Measurements from ENCODE around the gene PLRG1. TPM values are rescaled to one million over a fixed set of nuclear protein-coding genes. Genes with fewer than 3 reads are reported as not detected.

PLRG1 gene
- total and polyA plus RNA-seq, 4 donors: 21.7 to 61.6 (median 52.6) TPM

Other genes starting within 250 kb of the PLRG1 start
- under 1 TPM; 0.03 to 0.06 TPM for gene DCHS2, start 58.6 kb downstream of the PLRG1 start, total RNA-seq
- under 1 TPM in 1 of 2 donors, not detected in 1; 0.08 TPM for gene DCHS2, start 58.6 kb downstream of the PLRG1 start, polyA plus RNA-seq
- gene FGB, start 12.6 kb upstream of the PLRG1 start, total RNA-seq: not detected
- 1 to 10 TPM in 1 of 2 donors, not detected in 1; 1.9 TPM for gene FGB, start 12.6 kb upstream of the PLRG1 start, polyA plus RNA-seq
- gene FGA, start 40.3 kb upstream of the PLRG1 start, total RNA-seq: not detected
- gene FGA, start 40.3 kb upstream of the PLRG1 start, polyA plus RNA-seq: 1 to 10 TPM in 1 of 2 donors, not detected in 1; 1.8 TPM
- gene FGG, start 62.3 kb upstream of the PLRG1 start, total RNA-seq: under 1 TPM in 1 of 2 donors, not detected in 1; 0.87 TPM
- 1 to 10 TPM in 1 of 2 donors, not detected in 1; 2.0 TPM for gene FGG, start 62.3 kb upstream of the PLRG1 start, polyA plus RNA-seq
- gene LRAT, start 193.6 kb upstream of the PLRG1 start, total RNA-seq: under 1 TPM in 1 of 2 donors, not detected in 1; 0.27 TPM
- gene LRAT, start 193.6 kb upstream of the PLRG1 start, polyA plus RNA-seq: under 1 TPM in 1 of 2 donors, not detected in 1; 0.50 TPM
- gene RBM46, start 230.9 kb upstream of the PLRG1 start, total RNA-seq: not detected
- gene RBM46, start 230.9 kb upstream of the PLRG1 start, polyA plus RNA-seq: not detected